Transverse colon (tissue), 4 donors: ENCODE data around the gene FKRP. TPM values are rescaled to one million over a fixed set of nuclear protein-coding genes. Genes with fewer than 3 reads are reported as not detected.
"Not testable (repeated sequence)": the region's sequence is repeated elsewhere in the genome, so short reads cannot be mapped to it uniquely, and the experiment has no call there.

Experiments used
- DNase-seq: peaks from one replicate; pipeline ENCODE4 v3.0.0-alpha.2; 2019
- H3K27ac ChIP-seq, 4 donors: fragments of 200-600 bp; sonication (generic); 2 replicates each; pipeline ENCODE4 v1.5.1; 2016 to 2018; ENCODE audit warnings: inconsistent platforms in 4 of 4
- H3K27me3 ChIP-seq: fragments of 200-600 bp; sonication (generic); 2 replicates; pipeline ENCODE4 v1.5.1; 2017; ENCODE audit warnings: inconsistent platforms
- H3K36me3 ChIP-seq, 4 donors: fragments of 200-600 bp; sonication (generic); 2 replicates each; pipeline ENCODE4 v1.5.1; 2017 to 2019; ENCODE audit warnings: inconsistent platforms in 4 of 4
- H3K4me1 ChIP-seq, 4 donors: fragments of 200-600 bp; sonication (generic); 2 replicates each; pipeline ENCODE4 v1.5.1; 2017 to 2020; ENCODE audit warnings: inconsistent platforms in 4 of 4
- H3K4me3 ChIP-seq, 4 donors: fragments of 200-600 bp; sonication (generic); 1 replicate in 1 of 4; 2 replicates in 3 of 4; pipeline versions ENCODE4 v1.5.1 to v1.6.1; 2017 to 2019; ENCODE audit warnings: inconsistent platforms in 4 of 4
- H3K9me3 ChIP-seq, 2 donors: fragments of 200-600 bp; sonication (generic); 2 replicates each; pipeline ENCODE4 v1.5.1; 2017 to 2019; ENCODE audit warnings: inconsistent platforms in 2 of 2
- CTCF ChIP-seq, 5 experiments: fragments of 200-600 bp in 3 of 5; fragments of 450-650 bp in 2 of 5; sonication (generic) in 3 of 5; IDR thresholded peaks; 1 replicate in 2 of 5; 2 replicates in 3 of 5; pipeline ENCODE4 v1.5.1; 2016 to 2017; ENCODE audit warnings: antibody characterized with exemption in 5 of 5, inconsistent platforms in 3 of 5, mild to moderate bottlenecking in 2 of 5, moderate library complexity in 1 of 5
- EP300 ChIP-seq: sonication (generic); formaldehyde crosslinking; IDR thresholded peaks from one replicate; pipeline ENCODE4 v1.6.1; 2017; ENCODE audit warnings: antibody characterized with exemption, low read depth
- POLR2A ChIP-seq: fragments of 450-650 bp; IDR thresholded peaks from one replicate; pipeline ENCODE4 v1.6.1; 2016; ENCODE audit warnings: antibody characterized with exemption, mild to moderate bottlenecking, moderate library complexity
- POLR2AphosphoS5 ChIP-seq, 3 donors: sonication (generic); formaldehyde crosslinking; IDR thresholded peaks; one replicate each; pipeline ENCODE4 v1.6.1; 2016; ENCODE audit warnings: antibody characterized with exemption in 3 of 3
- WGBS, 2 donors: methylation state at CpG; one replicate each; pipeline ENCODE4 v1.1.5; 2018; ENCODE audit warnings: low coverage in 1 of 2; 5-methylcytosine and 5-hydroxymethylcytosine counted together
- in situ Hi-C, 4 donors: fragments of 200-750 bp; cut with MboI; loops; one replicate each; pipeline versions ENCODE4 v1.15.0 to v1.15.1; 2017; ENCODE audit warnings: low sequenced_read_pairs in 3 of 4, low pct_ligation_motif_present in 1 of 4, low pct_unique_long_range_greater_than_20kb in 1 of 4
- intact Hi-C: fragments of 100-400 bp; cut with DNase I; formaldehyde crosslinking; loops from one replicate; pipeline ENCODE4 v1.15.1; 2023; ENCODE audit warnings: low total_unique reads
- total RNA-seq, 4 donors: library from RNA; depleted of rRNA; stranded (reverse); fragments of >200 nt; gene quantifications; one replicate each; pipeline ENCODE4 v1.1.0, GENCODE V29; 2016

Gene FKRP
- total RNA-seq, 4 donors from 2014 or later, result 9.7 to 16.1 (median 11.8) TPM

- in situ Hi-C loops (loop anchor here in 1 of 4 donors (5.0 kb wide), 1 partner anchor 50 kb away; no protein-coding TSS in a partner anchor), intact Hi-C loops (no loop called here)
- 92 to 94% methylated on average over 2 to 33 of the region's 33 CpGs for WGBS, 2 donors
- TF ChIP-seq CTCF (IDR thresholded peaks at IDR 0.05) (no peak), POLR2A (no peak), POLR2AphosphoS5 (IDR thresholded peaks at IDR 0.05) (no peak), EP300 (no peak)
- Histone ChIP-seq H3K4me3 (no peak overlapping the region), H3K27me3 (no peaks in the 10 kb centered on the region), H3K9me3 (no peaks in the 10 kb centered on the region), H3K4me1 (peaks cover 0 to 7% (median 1%) of the 10 kb centered on the region in 4 donors), H3K27ac (no peak overlapping the region), H3K36me3 (peaks cover 0 to 57% (median 24%) of the 10 kb centered on the region in 4 donors)
- DNase-seq, result no peak
Measured at GRCh38 chr19:46776927-46777911, 31.4 kb downstream of the FKRP start.

DNA sequence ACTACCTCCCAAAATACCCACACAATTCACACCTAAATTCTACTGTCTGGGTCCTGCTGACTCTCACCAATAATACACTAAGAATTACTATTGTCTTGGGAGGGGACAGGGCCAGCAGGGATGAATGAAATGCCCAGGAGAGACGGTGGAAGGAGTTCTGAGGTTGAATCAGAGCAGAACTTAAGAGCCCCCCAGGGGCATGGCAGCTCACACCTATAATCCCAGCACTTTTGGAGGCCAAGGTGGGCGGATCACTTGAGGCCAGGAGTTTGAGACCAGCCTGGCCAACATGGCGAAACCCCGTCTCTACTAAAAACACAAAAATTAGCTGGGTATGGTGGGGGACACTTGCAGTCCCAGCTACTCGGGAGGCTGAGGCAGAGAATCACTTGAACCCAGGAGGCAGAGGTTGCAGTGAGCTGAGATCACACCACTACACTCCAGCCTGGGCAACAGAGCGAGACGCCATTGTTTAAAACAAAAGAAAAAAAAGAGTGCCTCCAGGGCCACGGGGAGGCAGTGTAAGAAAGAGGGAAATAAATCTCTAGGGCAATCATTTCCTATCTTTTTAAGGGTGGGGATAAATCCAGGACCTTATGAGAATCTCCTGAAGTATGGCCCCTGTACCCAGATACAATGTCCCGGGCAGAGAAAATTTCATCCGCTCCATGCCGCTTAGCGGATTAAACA is 32.2 kb downstream of the FKRP start:
- 92% methylated on average over 9 to 12 of the region's 12 CpGs for WGBS, 2 donors
- in situ Hi-C loops, result loop anchor here in 1 of 4 donors (5.0 kb wide), 1 partner anchor 49 kb away; no protein-coding TSS in a partner anchor
- peaks cover 0 to 64% (median 28%) of the 10 kb centered on the region in 4 donors for H3K36me3 ChIP-seq
- H3K9me3 ChIP-seq, intact Hi-C loops, H3K27ac ChIP-seq, H3K4me3 ChIP-seq, DNase-seq, H3K27me3 ChIP-seq, H3K4me1 ChIP-seq: not testable (repeated sequence)

GRCh38 chr19:46782355-46783019 is 36.6 kb downstream of the FKRP start:
- Histone ChIP-seq H3K36me3 (peaks cover 0 to 38% (median 13%) of the 10 kb centered on the region in 4 donors), H3K27ac (no peak overlapping the region), H3K4me1 (peaks cover 0 to 41% (median 30%) of the 10 kb centered on the region in 4 donors), H3K4me3 (no peak overlapping the region), H3K27me3 (no peaks in the 10 kb centered on the region), H3K9me3 (no peaks in the 10 kb centered on the region)
- WGBS, 2 donors, result 94% methylated on average over 7 of the region's 7 CpGs; no CpG with 5 or more reads in 1 of the 2 donors
- DNase-seq, result no peak
- intact Hi-C loops (no loop called here), in situ Hi-C loops (no loop called here)
- TF ChIP-seq EP300, result no peak

GRCh38 chr19:46783670-46784069 is 37.8 kb downstream of the FKRP start:
- Histone ChIP-seq H3K4me1 (peaks cover under 1 to 38% (median 30%) of the 10 kb centered on the region in 4 donors), H3K36me3 (peaks cover 0 to 30% (median 8%) of the 10 kb centered on the region in 4 donors), H3K9me3 (no peaks in the 10 kb centered on the region), H3K4me3 (no peak overlapping the region), H3K27me3 (no peaks in the 10 kb centered on the region), H3K27ac (peak overlapping the region; percentile 93 to 96 (median 95))
- in situ Hi-C loops (no loop called here), intact Hi-C loops (no loop called here)
- WGBS, 2 donors, result 63% methylated on average over 2 of the region's 2 CpGs
- no peak for DNase-seq
- TF ChIP-seq POLR2AphosphoS5 (IDR thresholded peaks at IDR 0.05), result no peak
- no peak for TF ChIP-seq POLR2A
- TF ChIP-seq CTCF (IDR thresholded peaks at IDR 0.05), result no peak
- TF ChIP-seq EP300, result no peak
